Measurements from ENCODE around the gene MAGI2. TPM values are rescaled to one million over a fixed set of nuclear protein-coding genes. Genes with fewer than 3 reads are reported as not detected.

The MAGI2 gene
- total and polyA plus RNA-seq, 4 donors = 0.37 to 4.1 (median 1.4) TPM

GRCh38 chr7:78234634-78235033, 1218.8 kb downstream of the MAGI2 start:
- Histone ChIP-seq H3K4me1 (ENCODE audit: control insufficient read depth in 4 of 4, insufficient read depth in 4 of 4, low read length in 3 of 4) (no peaks in the 10 kb centered on the region), H3K36me3 (ENCODE audit: control insufficient read depth in 4 of 4, insufficient read depth in 3 of 4, low read depth in 1 of 4, low read length in 3 of 4) (no peaks in the 10 kb centered on the region), H3K9me3 (ENCODE audit: control insufficient read depth in 4 of 4, low read length in 3 of 4) (no peaks in the 10 kb centered on the region), H3K9ac (ENCODE audit: low read depth in 1 of 2, low read length in 2 of 2) (no peak overlapping the region), H3K4me3 (ENCODE audit: low read depth in 1 of 3, low read length in 3 of 3) (no peak overlapping the region), H3K27ac (ENCODE audit: low read depth in 1 of 2, low read length in 2 of 2) (no peak overlapping the region), H3K27me3 (ENCODE audit: control insufficient read depth in 4 of 4, insufficient read depth in 4 of 4, low read length in 3 of 4) (no peaks in the 10 kb centered on the region)
- no peak for DNase-seq (ENCODE audit: low spot score)
- 77% methylated on average over 3 of the region's 3 CpGs for WGBS
- no peak for TF ChIP-seq RXRA (IDR thresholded peaks at IDR 0.05)
- no peak for TF ChIP-seq HNF4A (conservative IDR thresholded peaks at IDR 0.05)
- no peak for TF ChIP-seq REST (IDR thresholded peaks at IDR 0.05)
- TF ChIP-seq SP1 (IDR thresholded peaks at IDR 0.05) = no peak
- TF ChIP-seq RAD21 (IDR thresholded peaks at IDR 0.05) = no peak
- TF ChIP-seq EGR1 (IDR thresholded peaks at IDR 0.05; ENCODE audit: low read depth in 2 of 2) = no peak

- no peaks in the 10 kb centered on the region for H3K27me3 ChIP-seq (ENCODE audit: control insufficient read depth in 4 of 4, insufficient read depth in 4 of 4, low read length in 3 of 4)
- no peak overlapping the region for H3K27ac ChIP-seq (ENCODE audit: low read depth in 1 of 2, low read length in 2 of 2)
- H3K4me1 ChIP-seq (ENCODE audit: control insufficient read depth in 4 of 4, insufficient read depth in 4 of 4, low read length in 3 of 4) = no peaks in the 10 kb centered on the region
- no peak overlapping the region for H3K9ac ChIP-seq (ENCODE audit: low read depth in 1 of 2, low read length in 2 of 2)
- H3K36me3 ChIP-seq (ENCODE audit: control insufficient read depth in 4 of 4, insufficient read depth in 3 of 4, low read depth in 1 of 4, low read length in 3 of 4) = no peaks in the 10 kb centered on the region
- TF ChIP-seq RAD21 (IDR thresholded peaks at IDR 0.05) (no peak), CTCF (IDR thresholded peaks at IDR 0.05; ENCODE audit: low read depth, low read length, missing input control) (no peak), EGR1 (IDR thresholded peaks at IDR 0.05; ENCODE audit: low read depth in 2 of 2) (no peak), JUND (IDR thresholded peaks at IDR 0.05) (no peak), MAX (IDR thresholded peaks at IDR 0.05) (no peak), FOXA2 (IDR thresholded peaks at IDR 0.05) (no peak), GABPA (IDR thresholded peaks at IDR 0.05 in 1 of 2, conservative IDR thresholded peaks at IDR 0.05 in 1 of 2) (no peak), YY1 (IDR thresholded peaks at IDR 0.05) (no peak), SP1 (IDR thresholded peaks at IDR 0.05) (no peak), FOXA1 (IDR thresholded peaks at IDR 0.05) (no peak), REST (IDR thresholded peaks at IDR 0.05) (no peak)
- no peaks in the 10 kb centered on the region for H3K9me3 ChIP-seq (ENCODE audit: control insufficient read depth in 4 of 4, low read length in 3 of 4)
- DNase-seq (ENCODE audit: low spot score) = no peak
- 91% methylated on average over 1 of the region's 1 CpG for WGBS
- no peak overlapping the region for H3K4me3 ChIP-seq (ENCODE audit: low read depth in 1 of 3, low read length in 3 of 3)
Observed at GRCh38 chr7:78232806-78233205, 1220.7 kb downstream of the MAGI2 start.

Measured in liver (tissue), 9 donors.